Endothelial cell (in vitro differentiated cells): Measurements from ENCODE around the gene PHKB. TPM values are rescaled to one million over a fixed set of nuclear protein-coding genes. Genes with fewer than 3 reads are reported as not detected.
A peak's percentile ranks its signal among the peaks of the same experiment; 100 is the strongest.

ENCODE experiments used
- DNase-seq: peaks from one replicate; pipeline ENCODE4 v3.0.0; 2021; ENCODE audit warnings: low spot score
- H3K27ac Mint-ChIP-seq: one replicate; pipeline ENCODE4 v1.8.0; 2021; ENCODE audit warnings: mixed read lengths, inconsistent platforms; ENCODE audit not compliant: unreplicated experiment
- H3K27me3 Mint-ChIP-seq: one replicate; pipeline ENCODE4 v1.8.0; 2021; ENCODE audit warnings: mild to moderate bottlenecking, moderate library complexity, mixed read lengths, inconsistent platforms; ENCODE audit not compliant: unreplicated experiment
- H3K36me3 Mint-ChIP-seq: one replicate; pipeline ENCODE4 v1.8.0; 2021; ENCODE audit warnings: mild to moderate bottlenecking, low read depth, mixed read lengths, inconsistent platforms; ENCODE audit not compliant: unreplicated experiment
- H3K4me1 Mint-ChIP-seq: one replicate; pipeline ENCODE4 v1.8.0; 2021; ENCODE audit warnings: mild to moderate bottlenecking, mixed read lengths, inconsistent platforms; ENCODE audit not compliant: unreplicated experiment
- H3K4me3 Mint-ChIP-seq: one replicate; pipeline ENCODE4 v1.8.0; 2021; ENCODE audit warnings: mild to moderate bottlenecking, mixed read lengths, inconsistent platforms; ENCODE audit not compliant: unreplicated experiment
- H3K9me3 Mint-ChIP-seq: one replicate; pipeline ENCODE4 v1.8.0; 2021; ENCODE audit warnings: mixed read lengths, inconsistent platforms; ENCODE audit not compliant: unreplicated experiment
- CTCF ChIP-seq: fragments of 200-600 bp; sonication (generic); IDR thresholded peaks from one replicate; pipeline ENCODE4 v1.5.0; 2021; ENCODE audit warnings: antibody characterized with exemption; ENCODE audit not compliant: unreplicated experiment
- total RNA-seq: library from RNA; stranded (reverse); fragmentation: NEBNext Ultra II Directional; extraction: Animal tissue kit (Norgen Biotek cat#: 25700); gene quantifications from one replicate; pipeline ENCODE4 v1.2.1, GENCODE V29; 2021; ENCODE audit not compliant: unreplicated experiment

Gene PHKB
- total RNA-seq, 1 donor from 2014 or later = 125 TPM

- peaks cover 2% of the 10 kb centered on the region for H3K27me3 Mint-ChIP-seq
- H3K4me3 Mint-ChIP-seq = no peak overlapping the region
- DNase-seq = no peak
- H3K27ac Mint-ChIP-seq = no peak overlapping the region
- peaks cover 10% of the 10 kb centered on the region for H3K4me1 Mint-ChIP-seq
- no peak for TF ChIP-seq CTCF
- H3K36me3 Mint-ChIP-seq = peaks cover 35% of the 10 kb centered on the region
- H3K9me3 Mint-ChIP-seq = peaks cover 4% of the 10 kb centered on the region
These were observed 226.6 kb downstream of the PHKB start for GRCh38 chr16:47687694-47688093.

- no peak overlapping the region for H3K4me3 Mint-ChIP-seq
- H3K36me3 Mint-ChIP-seq = peaks cover 39% of the 10 kb centered on the region
- no peak for DNase-seq
- H3K27ac Mint-ChIP-seq = no peak overlapping the region
- H3K9me3 Mint-ChIP-seq = no peaks in the 10 kb centered on the region
- peaks cover 5% of the 10 kb centered on the region for H3K27me3 Mint-ChIP-seq
- peaks cover 23% of the 10 kb centered on the region for H3K4me1 Mint-ChIP-seq
- TF ChIP-seq CTCF = no peak
These were observed 232.1 kb downstream of the PHKB start for GRCh38 chr16:47693226-47693625.

DNA sequence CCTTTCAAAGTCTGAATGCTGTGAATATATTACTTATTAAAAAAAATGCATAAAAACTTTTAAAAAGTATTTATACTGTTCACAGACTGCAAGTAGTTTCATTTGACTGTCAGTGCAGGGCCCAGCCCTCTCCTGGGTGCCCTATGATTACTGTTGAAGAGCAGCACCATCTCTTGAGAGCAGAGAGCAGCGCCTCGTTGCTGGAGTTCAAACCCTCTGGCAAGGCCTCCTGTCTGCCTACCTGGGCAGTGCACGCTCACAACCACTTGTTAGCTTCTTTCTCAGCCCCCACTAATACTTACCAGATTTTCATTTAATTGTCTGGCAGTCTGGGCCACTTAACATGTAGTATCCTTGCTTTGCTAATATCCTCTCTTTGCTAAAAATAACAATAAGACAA is 233.4 kb downstream of the PHKB start:
- Mint-ChIP-seq H3K4me3 (no peak overlapping the region), H3K27me3 (peaks cover 3% of the 10 kb centered on the region), H3K9me3 (no peaks in the 10 kb centered on the region), H3K27ac (no peak overlapping the region), H3K36me3 (peaks cover 46% of the 10 kb centered on the region), H3K4me1 (peaks cover 23% of the 10 kb centered on the region)
- no peak for TF ChIP-seq CTCF
- DNase-seq = no peak

DNA sequence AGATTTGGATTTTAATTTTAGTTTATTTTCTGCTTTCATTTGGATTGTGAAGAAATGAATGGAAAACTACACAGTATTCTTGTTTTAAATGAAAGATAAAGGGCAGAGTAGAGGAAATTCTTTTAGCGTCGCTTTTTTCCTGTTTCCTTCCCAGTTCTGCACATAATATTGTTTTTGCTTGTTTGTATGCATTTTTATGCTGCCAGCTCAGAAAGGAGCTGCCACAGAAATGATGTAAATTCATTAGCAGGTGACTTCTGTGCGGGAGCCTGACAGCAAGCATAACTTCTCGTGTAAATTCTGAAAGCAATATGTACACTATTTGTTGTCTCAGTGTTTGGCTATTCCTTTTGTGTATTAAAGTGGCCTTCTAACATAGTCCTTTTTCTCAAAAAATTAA is 234.6 kb downstream of the PHKB start:
- no peak for TF ChIP-seq CTCF
- H3K27ac Mint-ChIP-seq = peak overlapping the region; percentile 24
- no peak for DNase-seq
- peak overlapping the region; percentile 7 for H3K4me3 Mint-ChIP-seq
- H3K4me1 Mint-ChIP-seq = peaks cover 25% of the 10 kb centered on the region
- peaks cover 3% of the 10 kb centered on the region for H3K27me3 Mint-ChIP-seq
- H3K36me3 Mint-ChIP-seq = peaks cover 40% of the 10 kb centered on the region
- no peaks in the 10 kb centered on the region for H3K9me3 Mint-ChIP-seq

- H3K4me1 Mint-ChIP-seq = peaks cover 27% of the 10 kb centered on the region
- H3K27ac Mint-ChIP-seq = no peak overlapping the region
- H3K36me3 Mint-ChIP-seq = peaks cover 26% of the 10 kb centered on the region
- H3K4me3 Mint-ChIP-seq = no peak overlapping the region
- H3K9me3 Mint-ChIP-seq = no peaks in the 10 kb centered on the region
- no peak for DNase-seq
- no peak for TF ChIP-seq CTCF
- peaks cover 3% of the 10 kb centered on the region for H3K27me3 Mint-ChIP-seq
These were observed 236.7 kb downstream of the PHKB start for GRCh38 chr16:47697826-47698225.
